ENCODE results near the gene TST. TPM values are rescaled to one million over a fixed set of nuclear protein-coding genes. Genes with fewer than 3 reads are reported as not detected.

Gene TST
- total RNA-seq, 1 donor from 2014 or later, result 10.4 TPM

DNA sequence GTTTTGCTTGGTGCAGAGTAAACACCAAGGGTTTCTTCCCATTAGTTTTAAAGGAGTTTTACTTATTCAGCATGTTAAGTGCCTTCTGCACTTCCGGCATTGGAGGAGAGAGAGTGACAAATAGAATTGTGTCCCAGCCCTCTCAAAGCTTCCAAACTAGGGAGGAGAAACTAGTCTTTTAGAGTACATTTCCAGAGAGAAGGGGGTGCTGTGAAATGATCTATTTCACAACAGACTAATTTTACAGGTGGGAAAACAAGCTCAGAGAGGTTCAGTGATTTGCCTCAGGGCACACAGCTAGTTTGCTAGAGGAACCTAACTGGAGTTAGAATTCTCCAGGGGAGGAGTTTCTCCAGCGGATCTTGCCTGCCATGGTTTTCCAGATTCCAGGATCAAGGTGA is 12.9 kb upstream of the TST start:
- H3K27ac Mint-ChIP-seq (ENCODE audit: unreplicated experiment), result no peak overlapping the region
- H3K4me3 Mint-ChIP-seq (ENCODE audit: unreplicated experiment), result no peak overlapping the region
- H3K4me1 Mint-ChIP-seq (ENCODE audit: low read depth, unreplicated experiment), result no peaks in the 10 kb centered on the region
- H3K9me3 Mint-ChIP-seq (ENCODE audit: unreplicated experiment), result peaks cover 2% of the 10 kb centered on the region
- TF ChIP-seq, protein P1, sequence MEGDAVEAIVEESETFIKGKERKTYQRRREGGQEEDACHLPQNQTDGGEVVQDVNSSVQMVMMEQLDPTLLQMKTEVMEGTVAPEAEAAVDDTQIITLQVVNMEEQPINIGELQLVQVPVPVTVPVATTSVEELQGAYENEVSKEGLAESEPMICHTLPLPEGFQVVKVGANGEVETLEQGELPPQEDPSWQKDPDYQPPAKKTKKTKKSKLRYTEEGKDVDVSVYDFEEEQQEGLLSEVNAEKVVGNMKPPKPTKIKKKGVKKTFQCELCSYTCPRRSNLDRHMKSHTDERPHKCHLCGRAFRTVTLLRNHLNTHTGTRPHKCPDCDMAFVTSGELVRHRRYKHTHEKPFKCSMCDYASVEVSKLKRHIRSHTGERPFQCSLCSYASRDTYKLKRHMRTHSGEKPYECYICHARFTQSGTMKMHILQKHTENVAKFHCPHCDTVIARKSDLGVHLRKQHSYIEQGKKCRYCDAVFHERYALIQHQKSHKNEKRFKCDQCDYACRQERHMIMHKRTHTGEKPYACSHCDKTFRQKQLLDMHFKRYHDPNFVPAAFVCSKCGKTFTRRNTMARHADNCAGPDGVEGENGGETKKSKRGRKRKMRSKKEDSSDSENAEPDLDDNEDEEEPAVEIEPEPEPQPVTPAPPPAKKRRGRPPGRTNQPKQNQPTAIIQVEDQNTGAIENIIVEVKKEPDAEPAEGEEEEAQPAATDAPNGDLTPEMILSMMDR (IDR thresholded peaks at IDR 0.05; ENCODE audit: partially characterized antibody, unreplicated experiment), result no peak
- peaks cover 2% of the 10 kb centered on the region for H3K27me3 Mint-ChIP-seq (ENCODE audit: unreplicated experiment)
- no peak for DNase-seq
- no peaks in the 10 kb centered on the region for H3K36me3 Mint-ChIP-seq (ENCODE audit: unreplicated experiment)

DNA sequence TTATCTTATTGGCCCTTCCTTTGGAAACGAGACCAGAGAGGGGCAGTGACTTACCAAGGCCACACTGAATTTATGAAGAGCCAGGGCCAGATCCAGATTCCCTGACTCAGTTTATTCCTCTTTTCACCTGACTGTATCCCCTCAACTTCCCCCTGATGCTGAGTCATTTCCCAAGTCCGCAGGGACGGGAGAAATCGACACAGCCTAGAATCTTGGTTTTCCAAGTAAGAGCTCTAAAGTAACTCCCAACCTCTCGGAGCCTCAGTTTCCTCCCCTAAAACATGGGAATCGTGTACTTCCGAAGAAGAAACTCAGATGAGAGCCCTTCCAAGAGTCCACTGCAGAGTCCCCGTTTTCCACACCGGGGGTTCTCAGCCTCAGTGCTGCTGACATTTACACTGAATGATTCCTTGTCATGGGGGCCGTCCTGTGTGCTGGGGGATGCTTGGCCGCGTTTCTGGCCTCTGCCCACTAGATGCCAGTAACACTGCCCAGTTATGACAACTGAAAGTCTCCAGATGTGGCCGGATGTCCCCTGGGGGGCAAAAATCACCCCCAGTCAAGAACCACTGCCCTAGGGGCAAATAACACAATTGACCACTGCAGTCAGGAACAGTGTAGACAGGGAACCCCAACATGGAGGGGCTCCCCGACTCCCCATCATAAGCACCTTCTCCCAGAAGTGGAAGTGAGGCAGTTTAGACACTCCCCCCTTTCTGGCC is 11.5 kb upstream of the TST start:
- no peak for DNase-seq
- H3K9me3 Mint-ChIP-seq (ENCODE audit: unreplicated experiment), result peaks cover 4% of the 10 kb centered on the region
- H3K27me3 Mint-ChIP-seq (ENCODE audit: unreplicated experiment), result peaks cover 2% of the 10 kb centered on the region
- H3K27ac Mint-ChIP-seq (ENCODE audit: unreplicated experiment), result no peak overlapping the region
- no peak overlapping the region for H3K4me3 Mint-ChIP-seq (ENCODE audit: unreplicated experiment)
- no peaks in the 10 kb centered on the region for H3K4me1 Mint-ChIP-seq (ENCODE audit: low read depth, unreplicated experiment)
- H3K36me3 Mint-ChIP-seq (ENCODE audit: unreplicated experiment), result no peaks in the 10 kb centered on the region
- TF ChIP-seq, protein P1 (IDR thresholded peaks at IDR 0.05; ENCODE audit: partially characterized antibody, unreplicated experiment), result no peak

DNA sequence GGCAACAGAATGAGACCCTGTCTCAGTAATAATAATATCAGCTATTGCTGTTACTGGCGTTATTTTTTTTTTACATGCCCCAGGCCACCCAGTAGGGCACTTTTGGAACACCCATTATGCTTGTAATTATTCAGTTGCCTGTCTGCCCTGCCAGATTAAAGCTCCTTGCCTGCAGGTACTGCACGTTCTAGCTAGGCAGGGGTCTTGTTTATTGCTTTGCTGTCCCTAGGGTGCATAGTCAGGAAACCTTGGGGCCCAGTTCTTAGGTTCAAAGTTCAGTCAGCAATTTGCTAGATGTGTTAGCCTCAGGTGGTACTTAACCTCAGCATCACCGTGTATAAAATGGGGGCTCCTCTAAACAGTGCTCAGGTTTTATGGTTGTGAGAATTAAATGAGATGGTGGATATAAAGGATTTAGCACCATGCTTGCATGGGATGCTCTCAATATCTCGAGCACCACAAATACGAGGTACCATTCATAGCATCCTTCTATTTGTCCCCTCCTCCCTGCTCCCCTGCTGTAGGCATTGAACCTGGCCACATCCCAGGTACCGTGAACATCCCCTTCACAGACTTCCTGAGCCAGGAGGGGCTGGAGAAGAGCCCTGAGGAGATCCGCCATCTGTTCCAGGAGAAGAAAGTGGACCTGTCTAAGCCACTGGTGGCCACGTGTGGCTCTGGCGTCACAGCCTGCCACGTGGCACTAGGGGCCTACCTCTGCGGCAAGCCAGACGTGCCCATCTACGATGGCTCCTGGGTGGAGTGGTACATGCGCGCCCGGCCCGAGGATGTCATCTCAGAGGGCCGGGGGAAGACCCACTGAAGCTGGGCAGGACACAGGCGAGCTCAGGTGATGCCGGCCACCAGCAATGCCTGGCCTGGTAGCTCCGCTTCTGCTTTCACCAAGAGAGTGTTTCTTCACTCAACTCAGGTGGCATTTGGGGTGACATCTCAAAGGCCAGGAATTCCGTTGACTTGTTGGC is 9.7 kb upstream of the TST start:
- Mint-ChIP-seq H3K4me1 (ENCODE audit: low read depth, unreplicated experiment) (no peaks in the 10 kb centered on the region), H3K27ac (ENCODE audit: unreplicated experiment) (no peak overlapping the region), H3K9me3 (ENCODE audit: unreplicated experiment) (peaks cover 4% of the 10 kb centered on the region), H3K36me3 (ENCODE audit: unreplicated experiment) (no peaks in the 10 kb centered on the region), H3K4me3 (ENCODE audit: unreplicated experiment) (no peak overlapping the region), H3K27me3 (ENCODE audit: unreplicated experiment) (peaks cover 2% of the 10 kb centered on the region)
- TF ChIP-seq, protein P1 (IDR thresholded peaks at IDR 0.05; ENCODE audit: partially characterized antibody, unreplicated experiment), result no peak
- no peak for DNase-seq

DNA sequence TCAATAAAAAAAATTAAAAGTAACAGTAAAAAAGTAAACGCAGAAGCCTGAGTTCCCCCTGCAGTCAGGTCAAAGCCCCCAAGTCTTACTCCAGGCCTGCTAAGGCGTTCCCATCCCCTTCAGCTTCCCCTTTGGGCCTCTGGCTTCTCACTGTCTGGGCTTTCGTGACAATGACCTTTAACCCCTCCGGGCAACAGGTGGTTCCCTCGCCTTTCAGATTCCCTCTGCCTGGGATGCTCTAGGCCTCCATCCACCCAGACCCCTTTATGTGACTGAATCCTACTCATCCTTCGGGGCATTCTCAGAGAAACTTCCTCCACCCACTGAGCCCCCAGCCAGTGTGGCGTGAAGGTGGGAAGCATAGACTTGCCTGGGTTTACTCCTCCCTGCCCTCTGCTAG is 8.3 kb upstream of the TST start:
- H3K27ac Mint-ChIP-seq (ENCODE audit: unreplicated experiment), result no peak overlapping the region
- TF ChIP-seq, protein P1 (IDR thresholded peaks at IDR 0.05; ENCODE audit: partially characterized antibody, unreplicated experiment), result no peak
- peaks cover 2% of the 10 kb centered on the region for H3K27me3 Mint-ChIP-seq (ENCODE audit: unreplicated experiment)
- no peak for DNase-seq
- H3K4me3 Mint-ChIP-seq (ENCODE audit: unreplicated experiment), result no peak overlapping the region
- H3K4me1 Mint-ChIP-seq (ENCODE audit: low read depth, unreplicated experiment), result no peaks in the 10 kb centered on the region
- peaks cover 2% of the 10 kb centered on the region for H3K9me3 Mint-ChIP-seq (ENCODE audit: unreplicated experiment)
- no peaks in the 10 kb centered on the region for H3K36me3 Mint-ChIP-seq (ENCODE audit: unreplicated experiment)
